ENCODE data around the gene DUSP21.

Gene DUSP21

GRCh38 chrX:44872821-44873414 is 29.1 kb downstream of the DUSP21 start, which contains the start of gene KDM6A:
KDM6A (plus strand) TSS chrX:44873188; CDS start chrX:44873552, 364 bp downstream.
- H3K23ac ChIP-seq (ENCODE audit: low read depth, low read length, poor library complexity): peak within 1 kb of the TSS; percentile 43
- H2AFZ ChIP-seq (ENCODE audit: low read length): peak within 1 kb of the TSS; percentile 92
- peak within 1 kb of the TSS; percentile 93 for H3K27ac ChIP-seq (replicated peaks; ENCODE audit: low read length)
- peak within 1 kb of the TSS; percentile 94 for H3K18ac ChIP-seq (ENCODE audit: low read length)
- DNase-seq (ENCODE audit: low spot score): peak; percentile 92
- H3K4me1 ChIP-seq (ENCODE audit: control insufficient read depth in 2 of 2, insufficient read depth in 1 of 2, low read depth in 1 of 2, low read length in 2 of 2): no peaks in the 10 kb centered on the region
- H2BK15ac ChIP-seq (ENCODE audit: low read length): peak within 1 kb of the TSS; percentile 75
- H3K9me3 ChIP-seq (replicated peaks in 1 of 2; ENCODE audit: control insufficient read depth in 2 of 2, insufficient read depth in 1 of 2, low read depth in 1 of 2, low read length in 2 of 2): no peaks in the 10 kb centered on the region
- no CpG with 5 or more reads among the region's 61 CpGs for WGBS, 2 donors (ENCODE audit: extremely low coverage in 2 of 2, insufficient read length in 2 of 2, insufficient replicate concordance in 1 of 2)
- H4K8ac ChIP-seq (ENCODE audit: low read depth, low read length): no peak within 1 kb of the TSS
- H3K36me3 ChIP-seq (replicated peaks in 1 of 2; ENCODE audit: control insufficient read depth in 2 of 2, insufficient read depth in 2 of 2, low read length in 2 of 2): no peaks in the 10 kb centered on the region
- no peak within 1 kb of the TSS for H2BK120ac ChIP-seq (ENCODE audit: low read depth, low read length)
- peak within 1 kb of the TSS; percentile 82 for H2BK5ac ChIP-seq (ENCODE audit: low read length)
- H3K9ac ChIP-seq (ENCODE audit: low read depth, low read length, poor library complexity): peak within 1 kb of the TSS; percentile 86
- no peak within 1 kb of the TSS for H3K4ac ChIP-seq (ENCODE audit: low read length)
- peak within 1 kb of the TSS; percentile 79 to 93 for H3K4me3 ChIP-seq (ENCODE audit: low read length in 2 of 2)
- H2AK5ac ChIP-seq (ENCODE audit: low read depth, low read length): no peak within 1 kb of the TSS
- H3K4me2 ChIP-seq (ENCODE audit: insufficient read depth, low read length, poor library complexity, severe bottlenecking): peak within 1 kb of the TSS; percentile 60
- no peak within 1 kb of the TSS for H4K91ac ChIP-seq (ENCODE audit: low read depth, low read length, poor library complexity)
- no peaks in the 10 kb centered on the region for H3K27me3 ChIP-seq (ENCODE audit: control insufficient read depth in 3 of 3, insufficient read depth in 3 of 3, low read depth in 1 of 3, low read length in 3 of 3)
- peaks cover 2% of the 10 kb centered on the region for H3K79me1 ChIP-seq (ENCODE audit: low read depth, low read length)
- H2BK12ac ChIP-seq (ENCODE audit: low read length): no peak within 1 kb of the TSS
- no peak within 1 kb of the TSS for H3K14ac ChIP-seq (ENCODE audit: low read length)

GRCh38 chrX:44873415-44874276 is 29.8 kb downstream of the DUSP21 start:
- no peak for DNase-seq (ENCODE audit: low spot score)
- Histone ChIP-seq H2BK120ac (ENCODE audit: low read depth, low read length) (no peak overlapping the region), H2AK5ac (ENCODE audit: low read depth, low read length) (no peak overlapping the region)

GRCh38 chrX:44874420-44875184 is 30.8 kb downstream of the DUSP21 start:
- no peaks in the 10 kb centered on the region for H3K36me3 ChIP-seq (replicated peaks in 1 of 2; ENCODE audit: control insufficient read depth in 2 of 2, insufficient read depth in 2 of 2, low read length in 2 of 2)
- peaks cover 2% of the 10 kb centered on the region for H3K79me1 ChIP-seq (ENCODE audit: low read depth, low read length)
- no peak overlapping the region for H2AK5ac ChIP-seq (ENCODE audit: low read depth, low read length)
- H3K18ac ChIP-seq (ENCODE audit: low read length): no peak overlapping the region
- H3K27me3 ChIP-seq (ENCODE audit: control insufficient read depth in 3 of 3, insufficient read depth in 3 of 3, low read depth in 1 of 3, low read length in 3 of 3): no peaks in the 10 kb centered on the region
- H2BK5ac ChIP-seq (ENCODE audit: low read length): no peak overlapping the region
- H2BK15ac ChIP-seq (ENCODE audit: low read length): no peak overlapping the region
- DNase-seq (ENCODE audit: low spot score): no peak
- H3K9me3 ChIP-seq (replicated peaks in 1 of 2; ENCODE audit: control insufficient read depth in 2 of 2, insufficient read depth in 1 of 2, low read depth in 1 of 2, low read length in 2 of 2): no peaks in the 10 kb centered on the region
- H4K8ac ChIP-seq (ENCODE audit: low read depth, low read length): no peak overlapping the region
- no peaks in the 10 kb centered on the region for H3K4me1 ChIP-seq (ENCODE audit: control insufficient read depth in 2 of 2, insufficient read depth in 1 of 2, low read depth in 1 of 2, low read length in 2 of 2)
- no peak overlapping the region for H4K91ac ChIP-seq (ENCODE audit: low read depth, low read length, poor library complexity)
- no peak overlapping the region for H3K9ac ChIP-seq (ENCODE audit: low read depth, low read length, poor library complexity)
- H2BK120ac ChIP-seq (ENCODE audit: low read depth, low read length): no peak overlapping the region
- peak overlapping the region; percentile 84 for H2AFZ ChIP-seq (ENCODE audit: low read length)
- H3K14ac ChIP-seq (ENCODE audit: low read length): no peak overlapping the region
- no peak overlapping the region for H2BK12ac ChIP-seq (ENCODE audit: low read length)
- no peak overlapping the region for H3K23ac ChIP-seq (ENCODE audit: low read depth, low read length, poor library complexity)
- no peak overlapping the region for H3K27ac ChIP-seq (replicated peaks; ENCODE audit: low read length)
- H3K4me3 ChIP-seq (ENCODE audit: low read length in 2 of 2): peak overlapping the region; percentile 79 to 93
- no CpG with 5 or more reads among the region's 14 CpGs for WGBS, 2 donors (ENCODE audit: extremely low coverage in 2 of 2, insufficient read length in 2 of 2, insufficient replicate concordance in 1 of 2)
- H3K4me2 ChIP-seq (ENCODE audit: insufficient read depth, low read length, poor library complexity, severe bottlenecking): peak overlapping the region; percentile 60
- H3K4ac ChIP-seq (ENCODE audit: low read length): no peak overlapping the region

More at GRCh38 chrX:44873415-44874276, 29.8 kb downstream of the DUSP21 start:
- Histone ChIP-seq H2BK12ac (ENCODE audit: low read length) (no peak overlapping the region), H3K23ac (ENCODE audit: low read depth, low read length, poor library complexity) (no peak overlapping the region), H4K8ac (ENCODE audit: low read depth, low read length) (no peak overlapping the region), H3K9me3 (replicated peaks in 1 of 2; ENCODE audit: control insufficient read depth in 2 of 2, insufficient read depth in 1 of 2, low read depth in 1 of 2, low read length in 2 of 2) (no peaks in the 10 kb centered on the region), H3K4ac (ENCODE audit: low read length) (no peak overlapping the region), H3K14ac (ENCODE audit: low read length) (no peak overlapping the region), H3K9ac (ENCODE audit: low read depth, low read length, poor library complexity) (peak overlapping the region; percentile 86), H3K36me3 (replicated peaks in 1 of 2; ENCODE audit: control insufficient read depth in 2 of 2, insufficient read depth in 2 of 2, low read length in 2 of 2) (no peaks in the 10 kb centered on the region), H3K4me2 (ENCODE audit: insufficient read depth, low read length, poor library complexity, severe bottlenecking) (peak overlapping the region; percentile 60), H3K4me1 (ENCODE audit: control insufficient read depth in 2 of 2, insufficient read depth in 1 of 2, low read depth in 1 of 2, low read length in 2 of 2) (no peaks in the 10 kb centered on the region), H3K4me3 (ENCODE audit: low read length in 2 of 2) (peak overlapping the region; percentile 79 to 93), H3K27me3 (ENCODE audit: control insufficient read depth in 3 of 3, insufficient read depth in 3 of 3, low read depth in 1 of 3, low read length in 3 of 3) (no peaks in the 10 kb centered on the region), H3K79me1 (ENCODE audit: low read depth, low read length) (peaks cover 2% of the 10 kb centered on the region), H2BK15ac (ENCODE audit: low read length) (no peak overlapping the region), H3K18ac (ENCODE audit: low read length) (peak overlapping the region; percentile 91), H3K27ac (replicated peaks; ENCODE audit: low read length) (peak overlapping the region; percentile 74), H4K91ac (ENCODE audit: low read depth, low read length, poor library complexity) (no peak overlapping the region), H2AFZ (ENCODE audit: low read length) (peak overlapping the region; percentile 84), H2BK5ac (ENCODE audit: low read length) (peak overlapping the region; percentile 53)
- no CpG with 5 or more reads among the region's 99 CpGs for WGBS, 2 donors (ENCODE audit: extremely low coverage in 2 of 2, insufficient read length in 2 of 2, insufficient replicate concordance in 1 of 2)

GRCh38 chrX:44875185-44875489 is 31.3 kb downstream of the DUSP21 start:
- no peaks in the 10 kb centered on the region for H3K36me3 ChIP-seq (replicated peaks in 1 of 2; ENCODE audit: control insufficient read depth in 2 of 2, insufficient read depth in 2 of 2, low read length in 2 of 2)
- H3K4me2 ChIP-seq (ENCODE audit: insufficient read depth, low read length, poor library complexity, severe bottlenecking): no peak overlapping the region
- H3K4me3 ChIP-seq (ENCODE audit: low read length in 2 of 2): peak overlapping the region; percentile 70 to 79
- no peak overlapping the region for H2BK15ac ChIP-seq (ENCODE audit: low read length)
- H3K79me1 ChIP-seq (ENCODE audit: low read depth, low read length): peaks cover 2% of the 10 kb centered on the region
- H3K27ac ChIP-seq (replicated peaks; ENCODE audit: low read length): no peak overlapping the region
- no peak overlapping the region for H3K18ac ChIP-seq (ENCODE audit: low read length)
- H2BK12ac ChIP-seq (ENCODE audit: low read length): no peak overlapping the region
- H3K4me1 ChIP-seq (ENCODE audit: control insufficient read depth in 2 of 2, insufficient read depth in 1 of 2, low read depth in 1 of 2, low read length in 2 of 2): no peaks in the 10 kb centered on the region
- no peak overlapping the region for H3K23ac ChIP-seq (ENCODE audit: low read depth, low read length, poor library complexity)
- no peak overlapping the region for H4K91ac ChIP-seq (ENCODE audit: low read depth, low read length, poor library complexity)
- H3K9ac ChIP-seq (ENCODE audit: low read depth, low read length, poor library complexity): no peak overlapping the region
- no peak overlapping the region for H2AK5ac ChIP-seq (ENCODE audit: low read depth, low read length)
- no peak overlapping the region for H2BK120ac ChIP-seq (ENCODE audit: low read depth, low read length)
- no peaks in the 10 kb centered on the region for H3K9me3 ChIP-seq (replicated peaks in 1 of 2; ENCODE audit: control insufficient read depth in 2 of 2, insufficient read depth in 1 of 2, low read depth in 1 of 2, low read length in 2 of 2)
- H3K27me3 ChIP-seq (ENCODE audit: control insufficient read depth in 3 of 3, insufficient read depth in 3 of 3, low read depth in 1 of 3, low read length in 3 of 3): no peaks in the 10 kb centered on the region
- no CpG with 5 or more reads among the region's 5 CpGs for WGBS, 2 donors (ENCODE audit: extremely low coverage in 2 of 2, insufficient read length in 2 of 2, insufficient replicate concordance in 1 of 2)
- no peak overlapping the region for H3K4ac ChIP-seq (ENCODE audit: low read length)
- no peak for DNase-seq (ENCODE audit: low spot score)
- no peak overlapping the region for H3K14ac ChIP-seq (ENCODE audit: low read length)
- H2BK5ac ChIP-seq (ENCODE audit: low read length): no peak overlapping the region
- no peak overlapping the region for H4K8ac ChIP-seq (ENCODE audit: low read depth, low read length)
- no peak overlapping the region for H2AFZ ChIP-seq (ENCODE audit: low read length)

All from neuronal stem cell (in vitro differentiated cells).